Stomach smooth muscle (tissue), 2 donors: Measurements from ENCODE around the gene CD84.
"Not testable (repeated sequence)": the region's sequence is repeated elsewhere in the genome, so short reads cannot be mapped to it uniquely, and the experiment has no call there.

Experiments
- H3K27ac ChIP-seq: one replicate; pipeline ENCODE4 v1.7.0; 2013; ENCODE audit warnings: mild to moderate bottlenecking, low read length, inconsistent platforms
- H3K27me3 ChIP-seq, 2 donors: one replicate each; pipeline ENCODE4 v1.7.0; 2013; ENCODE audit warnings: low read length in 2 of 2; ENCODE audit not compliant: insufficient read depth in 2 of 2, control insufficient read depth in 1 of 2
- H3K36me3 ChIP-seq, 2 donors: one replicate each; pipeline ENCODE4 v1.7.0; 2013; ENCODE audit warnings: low read length in 2 of 2; ENCODE audit not compliant: control insufficient read depth in 2 of 2, insufficient read depth in 2 of 2
- H3K4me1 ChIP-seq: one replicate; pipeline ENCODE4 v1.7.0; 2013; ENCODE audit warnings: low read length; ENCODE audit not compliant: control insufficient read depth, insufficient read depth
- H3K4me3 ChIP-seq, 2 donors: one replicate each; pipeline ENCODE4 v1.7.0; 2013; ENCODE audit warnings: low read length in 2 of 2
- H3K9ac ChIP-seq, 2 donors: one replicate each; pipeline ENCODE4 v1.7.0; 2013; ENCODE audit warnings: low read length in 2 of 2, mild to moderate bottlenecking in 1 of 2
- H3K9me3 ChIP-seq, 2 donors: one replicate each; pipeline ENCODE4 v1.7.0; 2013; ENCODE audit warnings: low read length in 2 of 2; ENCODE audit not compliant: control insufficient read depth in 2 of 2
- donor health status: healthy.
- donor health status: Pancreatic carcinoma.

The CD84 gene

DNA sequence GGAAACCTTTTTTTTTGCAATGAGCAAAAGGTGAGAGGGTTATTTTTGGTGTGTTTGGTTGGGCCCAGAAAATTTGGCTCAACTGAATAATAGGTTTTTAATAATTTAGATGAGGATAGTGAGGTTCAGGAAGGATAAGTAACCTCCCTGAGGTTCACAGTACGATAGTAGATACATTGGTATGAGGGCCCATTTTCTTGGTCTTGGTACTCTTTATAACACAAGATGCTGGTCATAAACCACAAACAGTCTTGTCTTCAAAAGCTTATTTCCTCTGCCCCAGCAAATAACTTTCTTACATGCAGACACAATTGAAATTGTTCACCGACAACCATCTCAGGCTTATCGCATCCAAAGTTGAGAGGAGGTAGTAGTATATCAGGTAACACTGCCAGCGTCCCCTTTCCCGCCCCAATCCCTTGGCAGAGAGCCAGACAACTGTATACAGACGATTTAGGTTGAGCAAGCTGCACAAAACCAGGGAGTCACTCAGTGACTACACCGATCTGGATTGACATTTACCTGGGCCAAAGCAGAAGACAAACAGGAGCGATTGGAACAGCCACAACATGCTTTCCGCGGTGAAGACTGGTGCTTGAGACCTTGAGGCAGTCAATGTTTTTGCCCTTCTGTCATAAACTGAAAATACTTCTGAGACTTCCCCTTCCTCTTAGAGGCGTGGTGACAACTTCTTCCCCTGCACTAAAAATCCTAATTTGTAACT lies 56.5 kb downstream of the CD84 start, which contains the start of gene SLAMF6:
Gene SLAMF6 (minus strand): TSS at position 634 of the 724 bp plus-strand sequence. CDS start 63 bp downstream, at position 571.
- no peaks in the 10 kb centered on the region for H3K9me3 ChIP-seq
- H3K9ac ChIP-seq, result no peak within 1 kb of the TSS
- no peaks in the 10 kb centered on the region for H3K27me3 ChIP-seq
- H3K4me1 ChIP-seq, result no peaks in the 10 kb centered on the region
- no peak within 1 kb of the TSS for H3K27ac ChIP-seq
- no peak within 1 kb of the TSS for H3K4me3 ChIP-seq
- no peaks in the 10 kb centered on the region for H3K36me3 ChIP-seq

DNA sequence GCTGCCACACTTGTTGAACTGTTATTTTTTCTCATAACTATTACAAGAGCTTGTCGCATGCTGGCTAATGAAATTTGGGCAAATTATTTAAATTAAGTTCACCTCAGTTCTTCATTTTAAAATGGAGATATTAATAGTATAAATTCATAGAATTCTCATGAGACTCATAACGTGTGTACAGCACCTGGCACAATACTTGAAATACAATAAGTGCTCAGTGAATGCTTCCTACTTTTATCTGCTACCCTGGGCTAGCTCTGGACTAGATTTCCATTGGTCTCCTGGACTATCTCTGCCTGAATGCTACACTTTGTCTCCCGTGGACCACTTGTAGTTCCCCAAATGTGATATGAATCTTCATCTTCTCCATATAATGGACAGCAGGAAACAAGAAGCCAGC lies 57.2 kb downstream of the CD84 start:
- no peaks in the 10 kb centered on the region for H3K4me1 ChIP-seq
- H3K9me3 ChIP-seq, result no peaks in the 10 kb centered on the region
- no peak overlapping the region for H3K27ac ChIP-seq
- H3K4me3 ChIP-seq, result no peak overlapping the region
- no peak overlapping the region for H3K9ac ChIP-seq
- no peaks in the 10 kb centered on the region for H3K36me3 ChIP-seq
- H3K27me3 ChIP-seq, result no peaks in the 10 kb centered on the region

DNA sequence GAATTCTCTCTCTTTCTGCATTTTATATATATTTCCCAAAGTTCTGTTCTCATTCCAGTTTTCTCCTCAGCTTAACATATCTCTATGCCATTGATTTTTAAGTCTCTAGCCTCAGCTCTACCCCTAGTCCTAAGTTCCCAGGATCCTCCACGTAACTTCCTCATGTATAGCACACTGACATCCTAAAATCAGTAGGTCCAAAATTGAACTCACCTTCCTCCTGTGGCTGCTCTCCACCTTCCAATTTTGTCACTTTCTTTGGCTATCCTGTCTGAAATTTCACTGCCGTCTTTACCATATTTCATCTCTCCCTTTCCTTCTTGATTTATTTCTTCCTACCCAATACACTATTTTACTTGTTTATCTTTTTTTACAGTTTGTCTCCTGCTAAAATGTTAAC lies 57.7 kb downstream of the CD84 start:
- Histone ChIP-seq H3K9ac (no peak overlapping the region), H3K36me3 (no peaks in the 10 kb centered on the region), H3K27ac (no peak overlapping the region), H3K9me3 (no peaks in the 10 kb centered on the region), H3K4me1 (no peaks in the 10 kb centered on the region), H3K4me3 (no peak overlapping the region), H3K27me3 (no peaks in the 10 kb centered on the region)

DNA sequence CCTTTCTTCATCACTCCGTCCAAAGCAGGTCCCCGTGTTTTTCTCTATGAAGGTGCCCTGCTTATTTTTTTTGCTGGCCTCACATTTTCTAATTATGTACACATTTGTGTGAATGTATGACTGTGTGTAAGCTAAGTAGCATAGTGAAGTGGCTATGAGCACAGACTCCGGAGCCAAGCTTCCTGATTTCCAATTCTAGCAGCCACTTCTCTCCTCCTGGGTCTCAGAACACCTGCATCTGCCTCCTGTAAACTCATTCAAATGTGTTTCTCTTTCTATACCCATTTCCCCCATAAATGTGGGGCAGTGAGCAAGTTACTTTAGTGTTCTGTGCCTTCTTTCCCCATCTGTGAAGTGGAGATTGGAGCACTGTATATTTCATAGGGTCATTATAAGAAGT lies 58.3 kb downstream of the CD84 start:
- Histone ChIP-seq H3K27ac (no peak overlapping the region), H3K4me3 (no peak overlapping the region), H3K27me3 (no peaks in the 10 kb centered on the region), H3K4me1 (no peaks in the 10 kb centered on the region), H3K9me3 (no peaks in the 10 kb centered on the region), H3K9ac (no peak overlapping the region), H3K36me3 (no peaks in the 10 kb centered on the region)

DNA sequence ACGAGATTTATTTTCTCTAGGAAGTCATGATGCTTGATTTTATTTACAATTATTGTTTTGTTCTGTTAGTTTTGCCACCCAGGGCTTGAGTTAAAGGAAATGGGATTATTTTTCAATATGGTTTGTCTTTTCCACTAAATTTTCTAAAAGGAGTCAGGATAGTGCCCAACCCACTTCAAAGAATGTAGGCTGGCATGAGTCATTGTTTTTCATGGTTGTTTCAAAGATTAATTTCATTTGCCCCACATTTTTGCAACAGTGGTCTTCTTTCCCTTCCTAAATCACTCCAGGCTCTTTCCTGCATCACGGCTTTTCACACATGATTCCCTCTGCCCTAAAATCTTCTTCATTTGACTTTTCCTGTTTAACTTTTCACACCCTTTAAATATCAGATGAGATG lies 58.7 kb downstream of the CD84 start:
- no peak overlapping the region for H3K27ac ChIP-seq
- H3K9me3 ChIP-seq, result no peaks in the 10 kb centered on the region
- no peak overlapping the region for H3K4me3 ChIP-seq
- H3K9ac ChIP-seq, result no peak overlapping the region
- H3K4me1 ChIP-seq, result no peaks in the 10 kb centered on the region
- H3K27me3 ChIP-seq, result no peaks in the 10 kb centered on the region
- H3K36me3 ChIP-seq, result no peaks in the 10 kb centered on the region

DNA sequence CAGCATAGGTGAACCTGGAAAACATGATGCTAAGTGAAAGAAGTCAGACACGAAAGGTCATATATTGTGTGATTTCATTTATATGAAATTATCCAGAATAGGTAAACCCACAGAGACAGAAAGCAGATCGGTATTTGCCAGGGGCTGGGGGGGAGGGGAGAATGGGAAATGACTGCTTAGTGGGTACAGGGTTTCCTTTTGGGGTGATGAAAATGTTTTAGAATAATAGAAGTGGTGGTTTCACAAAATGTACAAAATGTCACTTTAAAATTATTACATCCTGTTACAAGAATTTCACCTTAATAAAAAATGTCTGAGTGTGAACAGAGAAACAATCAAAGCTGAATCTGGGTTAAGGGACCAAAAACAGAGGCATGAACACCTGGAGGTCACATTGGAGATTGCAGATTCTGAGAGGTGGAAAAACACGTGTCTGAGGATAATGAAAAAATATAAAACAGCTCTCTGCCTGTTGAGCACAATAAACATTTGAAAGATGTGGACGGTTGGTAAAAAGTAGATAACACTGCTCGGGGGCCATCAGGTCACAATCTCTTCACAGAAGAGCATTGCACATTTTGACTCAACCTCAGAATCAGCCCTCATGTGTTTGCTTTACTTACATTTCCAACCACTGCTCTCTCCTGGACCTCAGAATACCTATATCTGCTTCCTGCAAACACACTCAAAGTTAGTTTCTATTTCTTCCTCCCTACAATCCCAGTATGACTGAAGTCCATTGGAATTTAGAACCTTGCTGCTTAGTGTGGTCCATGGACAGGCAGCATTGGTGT lies 59.5 kb downstream of the CD84 start:
- Histone ChIP-seq H3K27me3 (no peaks in the 10 kb centered on the region), H3K4me1 (no peaks in the 10 kb centered on the region), H3K36me3 (no peaks in the 10 kb centered on the region), H3K9ac (no peak overlapping the region), H3K4me3 (no peak overlapping the region), H3K27ac (no peak overlapping the region), H3K9me3 (no peaks in the 10 kb centered on the region)

DNA sequence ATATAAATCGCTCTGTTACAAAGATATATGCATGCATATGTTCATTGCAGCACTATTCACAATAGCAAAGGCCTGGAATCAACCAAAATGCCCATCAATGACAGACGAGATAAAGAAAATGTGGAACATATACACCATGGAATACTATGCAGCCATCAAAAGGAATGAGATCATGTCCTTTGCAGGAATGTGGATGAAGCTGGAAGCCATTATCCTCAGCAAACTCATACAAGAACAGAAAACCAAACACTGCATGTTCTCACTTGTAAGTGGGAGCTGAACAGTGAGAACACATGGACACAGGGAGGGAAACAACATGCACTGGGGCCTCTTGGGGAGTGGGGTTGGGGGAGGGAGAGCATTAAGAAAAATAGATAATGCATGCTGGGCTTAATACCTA lies 61.8 kb downstream of the CD84 start:
- not testable (repeated sequence) for H3K4me1 ChIP-seq, H3K27ac ChIP-seq, H3K9ac ChIP-seq, H3K4me3 ChIP-seq, H3K27me3 ChIP-seq, H3K9me3 ChIP-seq, H3K36me3 ChIP-seq

DNA sequence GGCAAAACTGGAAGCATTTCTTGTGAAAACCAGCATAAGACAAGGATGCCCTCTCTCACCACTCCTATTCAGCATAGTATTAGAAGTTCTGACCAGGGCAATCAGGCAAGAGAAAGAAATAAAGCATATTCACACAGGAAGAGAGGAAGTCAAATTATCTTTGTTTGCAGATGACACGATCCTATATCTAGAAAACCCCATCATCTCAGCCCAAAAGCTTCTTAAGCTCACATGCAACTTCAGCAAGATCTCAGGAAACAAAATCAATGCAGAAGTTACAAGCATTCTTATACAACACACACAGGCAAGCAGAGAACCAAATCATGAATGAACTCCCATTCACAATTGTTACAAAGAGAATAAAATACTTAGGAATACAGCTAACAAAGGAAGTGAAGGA lies 63.4 kb downstream of the CD84 start:
- H3K9me3 ChIP-seq, H3K9ac ChIP-seq, H3K27me3 ChIP-seq, H3K36me3 ChIP-seq, H3K27ac ChIP-seq, H3K4me3 ChIP-seq, H3K4me1 ChIP-seq: not testable (repeated sequence)

DNA sequence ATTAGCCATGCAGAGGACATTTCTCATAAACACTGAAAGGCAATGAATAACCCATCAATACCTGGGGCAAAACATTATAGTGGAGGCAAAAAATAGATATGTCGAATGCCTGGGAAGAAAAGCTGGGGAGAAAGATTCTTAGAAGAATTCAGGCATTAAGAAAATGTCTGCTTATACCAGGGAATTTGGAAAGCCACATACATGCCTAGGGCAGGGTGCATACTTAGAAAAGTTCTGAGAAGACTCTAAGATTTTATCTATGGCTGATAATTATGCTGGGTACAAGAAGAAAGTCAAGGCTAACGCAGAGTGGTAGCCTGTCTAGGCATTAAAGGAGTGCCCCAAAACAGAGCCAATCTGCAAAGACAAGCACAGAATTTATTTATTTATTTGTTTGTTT lies 74.6 kb downstream of the CD84 start:
- Histone ChIP-seq H3K4me1 (no peaks in the 10 kb centered on the region), H3K9ac (no peak overlapping the region), H3K27me3 (no peaks in the 10 kb centered on the region), H3K36me3 (no peaks in the 10 kb centered on the region), H3K4me3 (no peak overlapping the region), H3K27ac (no peak overlapping the region), H3K9me3 (peaks cover 0 to 3% of the 10 kb centered on the region in 2 donors)

DNA sequence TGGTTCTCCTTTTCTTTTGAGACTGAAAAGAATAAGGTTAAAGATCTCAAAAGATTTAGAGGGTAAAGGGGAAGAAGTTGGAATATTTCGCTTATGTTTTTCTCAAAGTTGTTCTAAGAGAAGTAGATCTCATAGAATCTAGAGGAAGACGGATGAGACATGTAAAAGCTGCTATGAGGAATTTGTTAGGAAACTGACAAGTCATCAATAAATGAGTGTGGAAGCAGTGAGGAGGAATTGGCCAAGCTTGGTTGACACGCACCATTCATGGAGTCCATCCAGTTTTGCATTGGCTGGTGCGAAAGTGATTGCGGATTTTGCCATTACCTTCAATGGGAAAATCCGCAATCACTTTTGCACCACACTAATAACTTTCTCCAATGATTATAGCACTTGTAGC lies 76.2 kb downstream of the CD84 start:
- no peak overlapping the region for H3K4me3 ChIP-seq
- H3K27ac ChIP-seq, result no peak overlapping the region
- no peaks in the 10 kb centered on the region for H3K4me1 ChIP-seq
- H3K27me3 ChIP-seq, result no peaks in the 10 kb centered on the region
- no peak overlapping the region for H3K9ac ChIP-seq
- H3K9me3 ChIP-seq, result peaks cover 0 to 3% of the 10 kb centered on the region in 2 donors
- no peaks in the 10 kb centered on the region for H3K36me3 ChIP-seq
